Measurements from ENCODE around the gene GNAI3.

The GNAI3 gene

DNA sequence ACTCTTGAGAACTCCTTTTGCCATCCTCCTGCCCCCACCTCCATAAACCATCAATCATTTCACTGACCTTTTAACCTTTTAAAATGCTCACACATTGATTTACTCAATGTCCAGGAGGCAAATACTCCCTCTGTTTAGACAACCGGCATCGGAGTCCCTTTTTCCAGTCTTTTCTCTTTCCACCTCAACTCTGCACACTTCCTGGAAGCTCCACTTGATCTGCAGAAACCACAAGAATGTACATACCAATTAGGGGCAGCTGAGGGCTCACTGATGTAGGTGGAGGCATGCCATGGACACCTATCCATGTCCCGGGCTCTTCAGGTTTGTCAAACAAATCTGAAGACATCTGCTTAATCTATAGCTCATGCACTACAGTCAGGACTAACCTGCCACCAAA lies 33.6 kb upstream of the GNAI3 start:
- H2AFZ ChIP-seq (ENCODE audit: low read length): no peak overlapping the region
- H3K4me3 ChIP-seq (ENCODE audit: low read depth, low read length, poor library complexity, severe bottlenecking): no peak overlapping the region
- no peaks in the 10 kb centered on the region for H3K9me2 ChIP-seq (ENCODE audit: low read depth, low read length)

GRCh38 chr1:109516872-109517271 lies 31.5 kb upstream of the GNAI3 start:
- Histone ChIP-seq H3K9ac (ENCODE audit: low read length) (no peak overlapping the region), H3K9me2 (ENCODE audit: low read depth, low read length) (no peaks in the 10 kb centered on the region), H2AFZ (ENCODE audit: low read length) (no peak overlapping the region), H4K20me1 (ENCODE audit: insufficient read depth, low read length) (no peaks in the 10 kb centered on the region), H3K27ac (ENCODE audit: low read depth, low read length, poor library complexity, severe bottlenecking) (no peak overlapping the region), H3K9me3 (ENCODE audit: low read length) (no peaks in the 10 kb centered on the region), H3K4me2 (ENCODE audit: low read length) (no peak overlapping the region), H3K27me3 (ENCODE audit: insufficient read depth, low read length) (no peaks in the 10 kb centered on the region; the same call in 1 of the 2 replicates), H3K79me2 (ENCODE audit: insufficient read depth, low read length) (no peaks in the 10 kb centered on the region), H3F3A (ENCODE audit: insufficient read depth, low read length) (no peaks in the 10 kb centered on the region), H3K4me3 (ENCODE audit: low read depth, low read length, poor library complexity, severe bottlenecking) (no peak overlapping the region), H3K4me1 (ENCODE audit: insufficient read depth, low read length, severe bottlenecking) (no peaks in the 10 kb centered on the region), H3K36me3 (ENCODE audit: insufficient read depth, low read length) (no peaks in the 10 kb centered on the region)
- no peak for TF ChIP-seq EZH2 (IDR thresholded peaks at IDR 0.05; ENCODE audit: borderline replicate concordance, low read length)

More for the DNA sequence above, 33.6 kb upstream of the GNAI3 start:
- TF ChIP-seq EZH2 (IDR thresholded peaks at IDR 0.05; ENCODE audit: borderline replicate concordance, low read length): no peak
- TF ChIP-seq, protein P1, sequence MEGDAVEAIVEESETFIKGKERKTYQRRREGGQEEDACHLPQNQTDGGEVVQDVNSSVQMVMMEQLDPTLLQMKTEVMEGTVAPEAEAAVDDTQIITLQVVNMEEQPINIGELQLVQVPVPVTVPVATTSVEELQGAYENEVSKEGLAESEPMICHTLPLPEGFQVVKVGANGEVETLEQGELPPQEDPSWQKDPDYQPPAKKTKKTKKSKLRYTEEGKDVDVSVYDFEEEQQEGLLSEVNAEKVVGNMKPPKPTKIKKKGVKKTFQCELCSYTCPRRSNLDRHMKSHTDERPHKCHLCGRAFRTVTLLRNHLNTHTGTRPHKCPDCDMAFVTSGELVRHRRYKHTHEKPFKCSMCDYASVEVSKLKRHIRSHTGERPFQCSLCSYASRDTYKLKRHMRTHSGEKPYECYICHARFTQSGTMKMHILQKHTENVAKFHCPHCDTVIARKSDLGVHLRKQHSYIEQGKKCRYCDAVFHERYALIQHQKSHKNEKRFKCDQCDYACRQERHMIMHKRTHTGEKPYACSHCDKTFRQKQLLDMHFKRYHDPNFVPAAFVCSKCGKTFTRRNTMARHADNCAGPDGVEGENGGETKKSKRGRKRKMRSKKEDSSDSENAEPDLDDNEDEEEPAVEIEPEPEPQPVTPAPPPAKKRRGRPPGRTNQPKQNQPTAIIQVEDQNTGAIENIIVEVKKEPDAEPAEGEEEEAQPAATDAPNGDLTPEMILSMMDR (IDR thresholded peaks at IDR 0.05; ENCODE audit: low read length): no peak
- no peaks in the 10 kb centered on the region for H3F3A ChIP-seq (ENCODE audit: insufficient read depth, low read length)
- H4K20me1 ChIP-seq (ENCODE audit: insufficient read depth, low read length): no peaks in the 10 kb centered on the region
- H3K9me3 ChIP-seq (ENCODE audit: low read length): no peaks in the 10 kb centered on the region
- H3K4me1 ChIP-seq (ENCODE audit: insufficient read depth, low read length, severe bottlenecking): peaks cover 4% of the 10 kb centered on the region
- H3K4me2 ChIP-seq (ENCODE audit: low read length): no peak overlapping the region
- H3K27me3 ChIP-seq (ENCODE audit: insufficient read depth, low read length): no peaks in the 10 kb centered on the region
- no peaks in the 10 kb centered on the region for H3K36me3 ChIP-seq (ENCODE audit: insufficient read depth, low read length)
- H3K79me2 ChIP-seq (ENCODE audit: insufficient read depth, low read length): no peaks in the 10 kb centered on the region
- no peak overlapping the region for H3K27ac ChIP-seq (ENCODE audit: low read depth, low read length, poor library complexity, severe bottlenecking)
- H3K9ac ChIP-seq (ENCODE audit: low read length): no peak overlapping the region

DNA sequence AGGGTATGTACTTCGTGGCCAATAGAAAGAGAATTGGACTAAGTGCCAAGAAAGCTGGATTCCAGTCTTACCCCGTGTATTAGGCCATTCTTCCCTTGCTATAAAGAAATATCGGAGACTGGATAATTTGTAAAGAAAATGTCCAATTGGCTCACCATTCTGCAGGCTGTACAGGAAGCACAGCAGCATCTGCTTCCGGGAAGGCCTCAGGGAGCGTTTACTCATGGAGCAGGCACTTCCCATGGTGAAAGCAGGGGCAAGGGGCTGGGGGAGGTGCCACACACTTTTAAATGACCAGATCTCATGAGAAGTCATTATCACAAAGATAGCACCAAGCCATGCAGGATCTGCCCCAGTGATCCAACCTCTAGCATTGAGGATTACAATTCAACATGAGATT lies 31.1 kb upstream of the GNAI3 start:
- Histone ChIP-seq H3K36me3 (ENCODE audit: insufficient read depth, low read length) (no peaks in the 10 kb centered on the region), H3K4me1 (ENCODE audit: insufficient read depth, low read length, severe bottlenecking) (no peaks in the 10 kb centered on the region), H3K4me3 (ENCODE audit: low read depth, low read length, poor library complexity, severe bottlenecking) (no peak overlapping the region), H3K79me2 (ENCODE audit: insufficient read depth, low read length) (no peaks in the 10 kb centered on the region), H3K27ac (ENCODE audit: low read depth, low read length, poor library complexity, severe bottlenecking) (no peak overlapping the region), H4K20me1 (ENCODE audit: insufficient read depth, low read length) (no peaks in the 10 kb centered on the region), H3K27me3 (ENCODE audit: insufficient read depth, low read length) (no peaks in the 10 kb centered on the region; the same call in 1 of the 2 replicates), H3F3A (ENCODE audit: insufficient read depth, low read length) (no peaks in the 10 kb centered on the region), H3K9me3 (ENCODE audit: low read length) (no peaks in the 10 kb centered on the region), H2AFZ (ENCODE audit: low read length) (no peak overlapping the region), H3K9ac (ENCODE audit: low read length) (no peak overlapping the region), H3K4me2 (ENCODE audit: low read length) (no peak overlapping the region), H3K9me2 (ENCODE audit: low read depth, low read length) (no peaks in the 10 kb centered on the region)
- TF ChIP-seq EZH2 (IDR thresholded peaks at IDR 0.05; ENCODE audit: borderline replicate concordance, low read length): no peak
- TF ChIP-seq, protein P1 (IDR thresholded peaks at IDR 0.05; ENCODE audit: low read length): no peak
